GM12873 (cell line): ENCODE data around the gene KDM4B.

Experiments used
- TF ChIP-seq, protein P1 (sequence below): IDR thresholded peaks from 2 replicates; pipeline ENCODE4 v1.5.1; 2012; ENCODE audit warnings: low read depth, mild to moderate bottlenecking, moderate library complexity, low read length, control low read depth; ENCODE audit not compliant: insufficient read depth; ENCODE audit errors: missing control alignments

KDM4B gene

GRCh38 chr19:5093948-5094718 lies 125.2 kb downstream of the KDM4B start:
- TF ChIP-seq, protein P1, sequence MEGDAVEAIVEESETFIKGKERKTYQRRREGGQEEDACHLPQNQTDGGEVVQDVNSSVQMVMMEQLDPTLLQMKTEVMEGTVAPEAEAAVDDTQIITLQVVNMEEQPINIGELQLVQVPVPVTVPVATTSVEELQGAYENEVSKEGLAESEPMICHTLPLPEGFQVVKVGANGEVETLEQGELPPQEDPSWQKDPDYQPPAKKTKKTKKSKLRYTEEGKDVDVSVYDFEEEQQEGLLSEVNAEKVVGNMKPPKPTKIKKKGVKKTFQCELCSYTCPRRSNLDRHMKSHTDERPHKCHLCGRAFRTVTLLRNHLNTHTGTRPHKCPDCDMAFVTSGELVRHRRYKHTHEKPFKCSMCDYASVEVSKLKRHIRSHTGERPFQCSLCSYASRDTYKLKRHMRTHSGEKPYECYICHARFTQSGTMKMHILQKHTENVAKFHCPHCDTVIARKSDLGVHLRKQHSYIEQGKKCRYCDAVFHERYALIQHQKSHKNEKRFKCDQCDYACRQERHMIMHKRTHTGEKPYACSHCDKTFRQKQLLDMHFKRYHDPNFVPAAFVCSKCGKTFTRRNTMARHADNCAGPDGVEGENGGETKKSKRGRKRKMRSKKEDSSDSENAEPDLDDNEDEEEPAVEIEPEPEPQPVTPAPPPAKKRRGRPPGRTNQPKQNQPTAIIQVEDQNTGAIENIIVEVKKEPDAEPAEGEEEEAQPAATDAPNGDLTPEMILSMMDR, result no peak

GRCh38 chr19:5094768-5095567 lies 126.1 kb downstream of the KDM4B start:
- TF ChIP-seq, protein P1, result no peak

GRCh38 chr19:5095568-5095850 lies 126.6 kb downstream of the KDM4B start:
- TF ChIP-seq, protein P1, result no peak

- TF ChIP-seq, protein P1, result no peak
Measured at GRCh38 chr19:5096536-5096935, 127.6 kb downstream of the KDM4B start.

DNA sequence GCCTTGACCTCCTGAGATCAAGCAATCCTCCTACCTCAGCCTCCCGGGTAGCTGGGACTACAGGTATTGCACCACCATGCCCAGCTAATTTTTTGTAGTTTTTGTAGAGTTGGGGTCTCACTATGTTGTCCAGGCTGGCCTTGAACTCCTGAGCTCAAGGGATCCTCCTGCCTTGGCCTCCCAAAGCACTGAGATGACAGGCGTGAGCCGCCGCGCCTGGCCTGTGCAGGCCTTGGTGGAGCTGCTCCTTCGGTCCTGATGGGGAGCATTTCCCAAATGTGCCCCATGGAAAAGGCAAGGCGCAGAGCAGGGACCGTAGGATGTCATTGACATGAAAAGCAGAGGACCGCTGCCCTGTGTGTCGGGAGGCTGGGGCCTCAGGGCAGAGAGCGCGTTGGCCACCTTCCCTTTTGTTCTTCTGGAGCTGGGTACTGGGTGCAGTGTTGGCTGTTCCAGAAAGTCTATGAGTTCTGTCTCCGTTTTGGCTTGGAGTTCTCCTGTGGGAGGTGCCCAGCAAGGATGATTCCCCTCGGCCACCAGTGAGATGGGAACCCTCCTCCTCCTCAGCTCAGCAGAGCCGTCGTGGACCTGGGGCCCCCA lies 128.5 kb downstream of the KDM4B start:
- TF ChIP-seq, protein P1, result no peak

DNA sequence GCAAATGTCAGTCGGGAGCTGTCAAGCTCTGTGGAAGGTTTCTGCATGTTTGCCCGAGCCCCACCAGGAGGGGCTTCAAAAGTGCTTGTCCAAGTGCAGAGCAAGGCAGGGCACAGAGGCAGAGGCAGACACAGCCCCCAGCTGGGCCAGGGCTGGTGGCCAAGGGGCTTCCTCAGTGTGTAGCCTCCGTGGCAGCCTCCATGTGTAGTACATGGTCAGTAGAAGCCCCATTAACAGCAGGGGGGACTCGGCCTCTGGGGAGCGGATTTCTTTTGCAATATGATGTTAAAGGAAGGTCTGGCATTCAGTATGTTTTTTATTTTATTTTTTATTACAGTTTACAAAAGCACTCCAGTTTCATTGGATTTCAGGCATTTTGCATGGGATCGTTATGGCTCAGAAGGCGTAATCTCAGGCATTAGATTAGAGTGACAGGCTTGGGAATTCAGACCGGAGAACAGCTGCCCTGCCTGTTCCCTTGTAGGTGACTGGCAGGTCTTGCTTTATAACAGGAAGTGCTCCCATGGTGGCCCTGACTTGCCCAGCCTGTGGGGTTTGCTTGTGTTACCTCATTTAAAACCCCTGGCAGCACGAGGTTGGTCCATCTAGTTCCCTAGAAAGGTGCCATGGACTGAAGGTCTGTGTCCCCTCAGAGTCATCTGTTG lies 129.2 kb downstream of the KDM4B start:
- TF ChIP-seq, protein P1, result no peak

DNA sequence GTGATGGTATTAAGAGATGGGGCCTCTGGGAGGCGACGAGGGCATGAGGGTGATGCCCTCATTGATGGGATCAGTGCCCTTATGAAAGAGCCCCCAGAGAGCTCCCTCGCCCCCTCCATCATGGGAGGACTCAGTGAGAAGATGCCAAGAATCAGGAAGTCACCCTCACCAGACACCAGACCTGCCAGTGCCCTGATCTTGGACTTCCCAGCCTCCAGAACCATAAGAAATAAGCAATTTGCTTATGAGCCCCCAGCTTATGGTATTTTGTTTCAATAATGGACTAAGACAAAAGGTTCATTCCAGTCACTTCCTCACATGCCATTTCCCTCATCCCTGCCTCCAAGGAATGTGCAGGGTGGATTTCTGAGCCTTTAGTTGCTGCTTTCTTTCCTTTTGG lies 129.7 kb downstream of the KDM4B start:
- TF ChIP-seq, protein P1, result no peak
